HG02884 (cell line): Measurements from ENCODE around the gene SIPA1L3.

Source experiments
- ATAC-seq: cut with Tn5 transposase; IDR thresholded peaks from one replicate; pipeline ENCODE4 v1.9.1; 2021; ENCODE audit warnings: mild to moderate bottlenecking, moderate library complexity; ENCODE audit not compliant: unreplicated experiment

The SIPA1L3 gene

DNA sequence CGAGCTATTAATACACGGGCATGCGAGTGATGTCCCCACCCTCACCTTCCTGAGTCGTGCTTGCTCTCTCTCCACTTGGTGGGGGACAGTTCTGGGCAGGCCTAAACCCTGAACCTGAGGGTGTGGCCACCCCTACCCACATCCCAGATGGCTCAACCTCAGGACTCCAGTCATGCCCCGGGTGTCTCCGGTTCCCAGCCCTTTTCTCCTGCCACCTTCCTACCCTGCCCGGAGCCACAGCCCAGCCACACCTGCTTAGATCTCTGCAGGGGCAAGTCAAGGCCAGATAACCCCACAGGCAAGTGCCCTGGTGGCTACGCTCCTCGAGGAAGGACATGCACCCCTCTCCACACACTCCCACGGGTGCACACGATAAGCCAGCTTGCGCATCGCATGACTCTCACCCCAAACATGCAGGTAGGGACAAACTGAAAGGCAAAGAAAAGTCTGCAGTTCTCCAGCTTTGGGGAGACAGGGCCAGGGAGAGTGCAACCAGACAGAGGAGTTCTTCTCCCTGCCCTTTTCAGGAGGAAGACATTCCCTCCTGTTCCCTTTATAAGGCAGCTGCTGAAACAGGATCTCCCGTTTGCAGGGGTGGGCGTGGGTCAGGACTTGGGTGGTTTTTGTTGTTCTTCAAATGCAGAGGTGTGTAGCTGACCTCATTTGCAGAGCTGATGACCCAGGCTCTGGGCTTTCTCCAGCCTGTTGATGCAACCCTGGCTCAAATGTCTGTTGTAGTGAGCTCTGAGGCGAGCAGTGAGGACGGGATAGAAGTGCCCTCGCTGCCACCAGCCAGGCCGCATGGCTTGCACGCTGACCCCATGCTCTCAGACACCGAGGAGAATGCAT lies 228.4 kb downstream of the SIPA1L3 start:
- no peak for ATAC-seq

DNA sequence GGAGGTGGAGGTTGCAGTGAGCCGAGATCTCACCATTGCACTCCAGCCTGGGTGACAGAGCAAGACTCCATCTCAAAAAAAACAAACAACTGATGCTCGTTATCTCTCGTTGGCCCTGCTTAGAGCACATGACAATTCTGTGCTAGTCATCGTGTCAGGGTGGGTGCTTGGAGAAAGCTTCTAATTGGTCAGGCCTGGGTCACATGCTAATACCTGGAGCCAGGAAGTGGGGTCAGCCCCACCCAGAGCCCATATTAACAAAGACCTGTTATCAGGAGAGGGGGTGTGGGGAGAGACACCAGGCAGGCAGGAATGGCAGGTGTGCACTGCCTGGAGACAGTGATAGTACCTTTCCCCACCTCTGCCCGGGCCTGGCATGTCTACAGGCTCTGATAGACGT lies 232.1 kb downstream of the SIPA1L3 start:
- ATAC-seq = no peak

DNA sequence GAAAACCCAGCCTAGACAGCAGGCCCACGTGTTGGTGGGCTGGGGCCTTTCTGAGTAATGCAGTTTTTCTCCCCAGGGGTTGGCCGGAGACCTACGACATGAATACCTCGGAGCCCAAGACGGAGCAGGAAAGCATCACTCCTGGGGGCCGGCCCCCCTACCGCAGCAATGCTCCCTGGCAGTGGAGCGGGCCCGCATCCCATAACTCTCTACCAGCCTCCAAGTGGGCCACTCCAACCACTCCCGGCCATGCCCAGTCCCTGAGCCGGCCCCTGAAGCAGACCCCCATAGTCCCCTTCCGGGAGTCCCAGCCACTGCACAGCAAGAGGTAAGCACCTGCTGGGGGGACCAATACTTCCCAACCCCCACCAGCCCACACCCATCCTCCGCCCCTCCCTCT lies 234.1 kb downstream of the SIPA1L3 start:
- ATAC-seq = no peak

DNA sequence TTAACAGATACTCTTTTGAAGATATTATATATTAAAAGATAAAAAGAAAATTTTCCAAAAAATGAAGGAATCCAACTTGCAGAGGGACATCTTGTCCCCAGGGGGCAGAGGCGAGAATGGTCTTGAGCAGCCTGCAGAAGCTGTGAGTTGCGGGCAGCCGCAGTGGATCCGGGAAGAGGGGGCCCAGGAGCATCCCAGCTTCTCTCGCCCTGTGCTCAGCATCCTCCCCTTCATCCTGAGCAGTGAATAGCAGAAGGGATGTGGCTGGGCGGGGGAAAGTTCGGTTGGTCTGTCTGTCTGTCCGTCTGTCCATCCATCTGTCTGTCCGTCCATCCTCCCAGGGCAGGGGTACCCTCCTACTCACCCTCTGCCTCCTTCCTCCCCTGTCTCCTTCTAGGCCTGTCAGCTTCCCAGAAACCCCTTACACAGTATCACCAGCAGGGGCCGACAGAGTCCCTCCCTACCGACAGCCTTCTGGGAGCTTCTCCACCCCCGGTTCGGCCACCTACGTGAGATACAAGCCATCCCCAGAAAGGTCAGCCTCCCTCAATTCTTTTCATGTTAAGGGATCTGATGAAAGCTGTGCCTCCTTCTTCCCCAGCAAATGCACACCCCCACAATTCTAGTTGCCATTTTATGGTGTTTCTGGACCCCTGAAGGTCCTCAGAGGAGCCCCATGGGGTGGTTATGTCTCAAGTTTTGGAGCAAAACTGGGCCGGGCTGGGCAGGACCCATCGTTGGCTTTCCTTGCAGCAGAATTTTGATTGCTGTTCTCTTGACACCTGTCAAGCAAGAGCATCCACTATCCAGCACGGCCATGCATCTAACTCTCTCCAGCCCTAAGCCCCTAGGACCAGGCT lies 235.4 kb downstream of the SIPA1L3 start:
- no peak for ATAC-seq

DNA sequence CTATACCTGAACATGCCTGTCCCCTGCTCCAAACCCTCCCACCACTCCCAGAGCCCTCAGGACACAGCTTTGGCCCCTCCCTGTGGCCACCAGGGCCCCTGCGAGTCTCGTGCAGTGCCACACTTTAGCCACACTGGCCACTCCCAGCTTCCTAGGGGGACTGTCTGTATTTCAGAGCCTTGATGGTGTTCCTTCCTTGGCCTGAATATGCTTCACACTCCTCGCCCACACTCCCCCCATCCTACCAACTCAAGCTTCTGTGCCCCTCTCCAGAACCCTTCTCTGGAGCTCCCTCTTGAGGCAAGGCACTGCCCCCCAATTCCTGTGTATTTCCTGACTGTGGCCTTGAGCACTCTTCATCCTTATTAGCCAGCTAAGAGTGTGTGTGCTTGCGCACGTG lies 236.8 kb downstream of the SIPA1L3 start:
- no peak for ATAC-seq

DNA sequence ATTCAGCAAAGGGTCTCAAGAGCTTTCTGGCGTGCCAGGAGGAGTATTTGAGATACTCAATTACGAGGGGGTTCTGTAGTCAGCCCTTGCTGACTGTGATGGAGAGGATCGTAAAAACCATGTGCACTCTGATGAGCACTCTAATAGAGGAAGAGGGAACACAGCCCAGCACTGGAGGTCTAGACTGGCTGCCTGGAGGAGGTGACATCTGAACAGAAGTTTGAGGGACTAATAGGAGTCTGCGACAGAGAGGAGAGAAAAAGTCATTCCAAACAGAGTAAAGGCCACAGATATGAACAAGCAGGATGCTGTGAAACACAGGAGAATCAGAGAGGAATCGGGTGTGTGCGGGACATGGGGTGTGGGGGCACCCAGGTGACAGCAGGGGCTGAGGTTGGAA lies 237.7 kb downstream of the SIPA1L3 start:
- no peak for ATAC-seq

DNA sequence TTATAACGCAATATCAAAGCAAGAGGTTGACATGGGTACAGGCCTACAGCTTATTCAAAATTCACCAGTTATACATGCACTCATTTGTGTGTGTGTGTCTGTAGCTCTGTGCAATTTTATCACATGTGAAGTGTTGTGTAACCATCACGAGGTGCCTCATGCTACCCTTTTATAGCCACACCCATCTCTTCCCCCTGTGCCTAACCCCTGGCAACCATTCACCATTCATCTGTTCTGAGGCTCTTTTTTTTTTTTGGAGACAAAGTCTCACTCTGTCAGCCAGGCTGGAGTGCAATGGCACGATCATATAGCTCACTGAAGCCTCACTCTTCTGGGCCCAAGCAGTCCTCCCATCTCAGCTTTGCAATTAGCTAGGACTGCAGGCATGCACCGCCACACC lies 238.6 kb downstream of the SIPA1L3 start:
- no peak for ATAC-seq

DNA sequence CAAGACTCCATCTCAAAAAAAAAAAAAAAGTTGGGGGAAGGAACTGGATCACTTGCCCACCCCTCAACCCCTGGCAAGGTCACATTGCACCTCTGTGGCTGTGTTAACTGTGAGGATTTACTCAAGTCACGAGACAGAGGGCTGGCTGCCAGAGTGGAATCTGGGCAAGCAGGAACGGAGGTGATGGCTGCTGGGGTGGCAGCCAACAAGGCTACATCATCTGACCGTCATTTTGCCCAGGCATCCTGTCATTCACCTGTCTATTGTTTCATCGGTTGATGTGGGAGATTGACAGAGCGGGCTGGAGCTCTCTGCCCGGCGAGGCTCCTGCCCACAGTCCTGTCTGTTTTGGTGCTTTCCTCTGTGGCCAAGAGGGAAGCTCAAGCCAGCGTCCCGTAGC lies 241.3 kb downstream of the SIPA1L3 start:
- no peak for ATAC-seq

DNA sequence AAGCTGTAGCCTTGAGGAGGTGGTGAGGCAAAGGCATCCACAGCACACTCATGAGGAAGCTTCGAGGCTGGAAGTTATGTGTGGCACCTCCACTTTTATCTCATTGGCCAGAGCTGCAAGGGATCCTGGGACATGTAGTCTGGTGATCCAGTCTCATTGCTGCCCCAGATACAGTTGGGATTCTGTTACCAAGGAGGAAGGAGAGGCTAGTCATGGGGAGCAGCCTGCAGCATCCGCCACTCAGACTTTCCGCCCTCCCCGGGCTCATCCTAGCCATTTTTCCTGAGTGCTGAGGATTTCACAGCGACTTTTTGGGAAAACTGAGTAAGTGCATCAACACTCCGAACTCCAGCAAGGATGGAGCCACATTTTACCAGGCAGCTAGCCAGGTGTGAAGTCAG lies 242.7 kb downstream of the SIPA1L3 start:
- no peak for ATAC-seq

DNA sequence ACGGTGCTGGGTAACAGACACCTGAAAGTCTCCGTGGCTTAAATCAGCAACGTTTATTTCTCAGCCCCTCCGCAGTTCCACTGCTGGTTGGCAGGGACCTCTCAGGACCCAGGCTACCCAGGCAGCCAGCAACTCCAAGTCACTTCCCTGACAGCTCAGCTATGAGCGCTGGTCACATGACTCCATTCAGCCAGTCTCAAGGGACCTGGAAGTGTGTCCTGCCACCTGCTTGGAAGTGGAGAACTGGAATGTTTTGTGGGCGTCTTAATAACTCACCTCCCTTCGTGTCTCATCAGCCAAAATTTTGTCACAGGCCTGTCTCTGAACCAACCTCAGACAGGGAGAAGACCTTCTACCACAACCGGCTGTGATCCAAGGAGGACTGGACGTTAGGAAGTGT lies 244.2 kb downstream of the SIPA1L3 start:
- ATAC-seq = no peak

DNA sequence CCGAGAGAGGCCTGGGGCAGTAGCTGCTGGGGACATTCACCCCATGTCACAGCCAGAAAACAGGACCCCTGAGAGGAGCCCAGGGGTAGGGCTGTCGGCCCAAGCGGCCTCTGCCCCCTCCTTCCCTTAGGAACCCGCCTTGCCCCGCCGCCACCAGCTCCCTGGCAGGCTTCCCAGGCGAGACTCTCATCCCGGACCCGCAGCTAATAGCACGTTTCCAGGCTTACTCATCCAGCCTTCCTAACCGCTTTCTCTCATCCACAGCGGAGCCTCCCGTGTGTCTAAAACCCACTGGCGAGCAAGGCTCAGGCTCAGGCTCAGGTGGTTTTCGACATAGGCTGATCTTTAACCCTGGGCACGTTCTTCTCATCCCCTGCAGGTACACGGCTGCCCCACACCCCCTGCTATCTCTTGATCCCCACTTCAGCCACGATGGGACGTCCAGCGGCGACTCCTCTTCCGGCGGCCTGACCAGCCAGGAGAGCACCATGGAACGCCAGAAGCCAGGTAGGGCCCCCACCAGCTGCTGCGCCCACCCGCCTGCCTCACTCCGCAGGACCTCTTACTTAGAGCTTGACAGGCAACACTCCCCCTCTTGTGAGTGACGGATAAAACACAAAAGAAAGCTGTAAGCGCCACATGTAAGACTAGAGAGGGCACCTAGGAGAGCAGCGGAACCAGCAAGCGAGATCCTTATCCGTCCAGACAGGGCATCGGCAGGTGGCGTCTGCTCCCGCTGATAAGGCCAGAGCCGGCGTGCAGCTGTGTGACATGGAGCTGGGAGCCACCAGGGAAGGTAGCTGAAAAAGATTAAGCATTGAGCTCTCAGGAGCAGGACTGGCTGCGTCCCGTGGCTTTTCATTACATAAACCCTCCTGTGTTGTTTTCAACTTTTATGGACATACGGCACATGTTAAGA lies 245.7 kb downstream of the SIPA1L3 start:
- no peak for ATAC-seq

DNA sequence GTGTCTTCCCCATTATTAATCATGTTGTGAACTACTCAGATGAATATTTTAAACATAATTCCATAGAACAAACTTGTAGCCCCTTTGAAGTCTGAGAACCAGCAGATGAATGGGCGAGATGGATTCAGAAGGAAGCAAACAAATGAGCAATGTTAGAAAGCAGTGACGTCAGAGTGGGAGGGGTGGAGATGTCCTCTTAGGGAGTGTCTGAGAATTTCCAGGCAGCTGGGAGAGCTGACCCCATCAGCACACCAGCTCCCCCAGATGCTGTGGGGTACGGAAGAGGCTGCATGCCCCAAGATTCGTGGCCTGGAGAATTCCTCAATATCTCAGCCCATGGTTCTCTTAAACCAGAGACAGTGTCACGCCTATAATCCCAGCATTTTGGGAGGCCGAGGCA lies 248.4 kb downstream of the SIPA1L3 start:
- ATAC-seq = no peak

DNA sequence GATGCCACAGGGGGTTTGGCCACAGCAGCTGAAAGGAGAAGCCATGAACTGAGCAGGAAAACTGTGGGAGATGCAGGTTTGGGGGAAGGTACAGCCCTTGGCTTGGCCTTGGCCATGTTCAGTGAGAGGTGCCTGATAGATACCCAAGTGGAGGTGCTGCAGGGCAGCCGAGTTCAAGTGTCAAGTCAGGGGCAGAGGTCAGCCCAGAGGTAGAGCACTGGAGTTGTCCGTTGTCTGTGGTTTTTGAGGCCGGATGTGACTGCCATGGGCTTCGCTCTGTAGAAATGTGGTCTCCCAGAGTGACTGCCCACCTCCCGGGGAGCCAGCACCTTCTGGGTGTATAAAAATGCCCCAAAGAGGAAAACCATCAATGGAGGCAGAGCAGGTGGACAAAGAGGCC lies 251.7 kb downstream of the SIPA1L3 start:
- ATAC-seq = no peak

DNA sequence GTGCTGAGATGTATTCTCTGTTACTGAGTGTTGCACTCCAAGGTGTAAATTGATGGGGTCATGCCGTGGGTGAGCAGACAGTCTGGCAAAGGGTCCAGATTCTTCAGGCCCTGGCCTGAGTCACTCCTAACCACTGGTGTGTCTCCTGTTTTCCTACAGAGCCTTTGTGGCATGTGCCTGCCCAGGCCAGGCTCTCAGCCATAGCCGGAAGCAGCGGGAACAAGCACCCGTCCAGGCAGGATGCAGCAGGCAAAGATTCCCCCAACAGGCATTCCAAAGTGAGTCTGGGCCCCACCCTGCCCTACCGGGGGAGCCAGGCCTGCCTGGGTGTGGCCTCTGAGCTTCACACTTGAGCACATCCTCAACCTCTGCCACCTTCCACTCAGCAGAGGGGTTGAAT lies 255.1 kb downstream of the SIPA1L3 start:
- ATAC-seq = no peak

DNA sequence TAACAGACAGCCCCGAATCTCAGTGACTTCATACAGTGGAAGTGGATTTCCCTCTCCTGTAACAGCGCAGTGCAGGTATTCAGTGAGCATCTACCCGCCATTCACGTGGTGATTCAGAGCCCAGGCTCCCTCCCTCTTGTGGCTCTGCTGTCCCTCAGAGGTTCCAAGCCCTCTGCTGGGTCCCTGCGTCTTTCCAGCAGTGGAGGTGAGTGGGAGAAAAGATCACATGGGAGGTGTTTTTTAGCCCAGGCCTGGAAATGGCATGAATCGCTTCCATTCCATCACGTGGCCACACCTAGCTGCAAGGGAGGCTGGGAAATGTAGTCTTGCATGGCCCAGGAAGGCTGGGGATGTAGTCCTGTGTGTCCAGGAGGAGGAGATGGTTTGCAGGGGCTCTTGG lies 255.6 kb downstream of the SIPA1L3 start:
- no peak for ATAC-seq

DNA sequence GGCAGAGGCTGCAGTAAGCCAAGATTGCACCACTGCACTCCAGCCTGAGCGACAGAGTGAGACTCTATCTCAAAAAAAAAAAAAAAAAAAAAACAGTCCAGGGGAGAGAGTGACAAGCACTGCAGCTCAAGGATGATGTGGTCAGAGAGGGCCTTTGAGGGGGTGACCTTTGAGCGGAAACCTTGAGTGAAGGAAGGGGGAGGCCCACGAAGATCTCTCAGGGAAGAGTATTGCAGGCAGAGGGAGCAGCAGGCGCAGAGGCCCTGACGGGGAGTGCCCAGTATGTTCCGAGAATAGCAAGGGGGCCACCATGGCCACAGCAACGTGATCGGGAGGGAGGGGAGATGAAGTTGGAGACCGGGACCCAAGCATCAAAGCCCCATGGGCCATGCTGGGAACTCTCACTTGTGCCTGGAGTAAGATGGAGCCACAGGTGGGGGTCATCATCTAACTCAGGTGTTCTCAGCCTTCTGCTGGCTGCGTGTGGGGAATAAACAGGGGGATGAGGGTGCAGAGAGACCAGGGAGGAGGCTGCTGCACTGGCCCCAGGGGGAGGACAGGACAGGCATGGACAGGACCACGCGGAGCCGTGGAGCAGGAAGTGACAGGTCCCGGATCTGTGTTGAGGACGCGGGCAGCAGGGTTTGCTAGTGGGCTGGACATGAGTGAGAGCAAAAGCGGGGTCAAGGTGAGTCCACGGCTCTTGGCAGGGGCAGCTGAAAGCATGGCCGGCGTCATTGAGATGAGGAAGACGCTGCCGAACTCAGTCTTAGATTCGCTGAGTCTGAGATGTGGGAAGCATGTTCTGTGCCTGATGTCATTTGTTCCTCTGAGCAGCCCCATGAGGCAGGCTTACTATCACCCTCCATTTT lies 256.6 kb downstream of the SIPA1L3 start:
- no peak for ATAC-seq

DNA sequence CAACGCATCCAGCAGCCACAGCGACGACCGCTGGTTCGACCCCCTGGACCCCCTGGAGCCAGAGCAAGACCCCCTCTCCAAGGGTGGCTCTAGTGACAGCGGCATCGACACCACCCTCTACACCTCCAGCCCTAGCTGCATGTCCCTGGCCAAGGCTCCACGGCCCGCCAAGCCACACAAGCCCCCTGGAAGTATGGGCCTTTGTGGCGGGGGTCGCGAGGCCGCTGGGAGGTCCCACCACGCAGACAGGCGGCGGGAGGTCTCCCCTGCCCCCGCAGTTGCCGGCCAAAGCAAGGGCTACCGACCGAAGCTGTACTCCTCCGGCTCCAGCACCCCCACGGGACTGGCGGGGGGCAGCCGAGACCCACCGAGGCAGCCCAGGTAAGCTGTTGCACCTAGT lies 257.5 kb downstream of the SIPA1L3 start:
- no peak for ATAC-seq

DNA sequence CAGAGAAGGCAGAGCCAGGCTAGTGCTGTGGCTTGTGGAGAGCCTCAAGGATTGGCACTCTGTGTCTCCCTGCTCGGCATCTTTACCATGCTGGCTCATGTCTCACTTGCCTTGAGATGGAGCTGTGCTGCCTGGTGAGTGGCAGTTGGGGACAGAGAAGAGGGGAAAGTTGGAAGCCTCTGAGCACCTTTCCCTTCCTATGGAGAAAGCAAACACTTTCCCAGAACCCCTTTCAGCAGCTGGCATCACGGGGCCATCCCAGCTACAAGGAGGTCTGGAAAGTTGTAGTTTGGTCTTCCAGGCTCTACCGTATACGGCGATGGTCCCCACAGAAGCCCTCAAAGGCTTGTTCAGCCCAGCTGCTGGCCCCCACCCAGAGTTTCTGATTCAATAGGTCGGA lies 258.3 kb downstream of the SIPA1L3 start:
- ATAC-seq = no peak

DNA sequence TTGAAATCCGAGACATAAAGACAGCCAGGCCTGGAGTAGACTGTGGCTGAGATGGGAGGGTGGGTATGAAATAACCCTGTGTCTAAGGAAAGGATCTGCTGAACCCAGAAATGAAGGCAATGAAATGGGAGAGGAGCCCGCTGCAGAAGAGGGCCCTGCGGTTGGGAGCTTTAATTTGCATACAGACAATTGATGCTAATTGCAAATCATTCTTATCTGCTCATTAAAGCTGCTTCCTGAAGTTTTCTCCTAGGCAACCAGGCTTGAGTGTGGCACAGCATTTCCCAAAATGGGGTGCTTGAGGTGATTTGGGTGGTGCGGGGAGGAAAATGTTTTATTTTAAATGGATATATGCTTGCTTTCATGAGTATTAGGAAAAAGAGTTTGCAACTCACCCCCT lies 261.6 kb downstream of the SIPA1L3 start:
- ATAC-seq = no peak

DNA sequence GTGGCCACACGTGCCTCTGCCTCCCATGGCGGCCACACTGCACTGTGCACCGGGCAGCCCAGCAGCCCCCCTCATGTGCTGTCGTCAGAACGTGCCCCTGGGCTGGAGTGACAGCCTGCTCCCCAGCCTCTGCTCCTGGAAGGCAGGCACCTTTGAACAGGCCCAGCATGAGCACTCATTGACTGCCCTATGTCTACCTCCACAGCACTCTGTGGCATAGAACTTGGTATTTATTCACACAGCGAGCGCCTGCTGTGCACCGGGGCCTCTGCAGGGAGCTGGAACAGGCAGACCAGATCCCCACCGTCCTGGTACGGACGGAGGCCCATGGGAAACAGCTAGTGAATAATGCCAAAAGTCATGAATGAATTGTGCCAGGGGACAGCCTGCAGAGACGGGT lies 263.3 kb downstream of the SIPA1L3 start:
- no peak for ATAC-seq
